GM13977 (cell line): ENCODE results near the gene GDNF.
"Not testable (repeated sequence)": the region's sequence is repeated elsewhere in the genome, so short reads cannot be mapped to it uniquely, and the experiment has no call there.

Source experiments
- DNase-seq: peaks from one replicate; pipeline ENCODE4 v3.0.0; 2012; ENCODE audit warnings: low spot score
- CTCF ChIP-seq: IDR thresholded peaks from 2 replicates; pipeline ENCODE4 v1.5.1; 2012; ENCODE audit warnings: mild to moderate bottlenecking, control low read depth; ENCODE audit not compliant: insufficient read depth; ENCODE audit errors: extremely low read depth, missing control alignments
- in situ Hi-C: fragments of 300-500 bp; cut with MboI; formaldehyde crosslinking; loops from one replicate; pipeline ENCODE4 v1.12.0; 2022; ENCODE audit warnings: low sequenced_read_pairs, low pct_unique_long_range_greater_than_20kb, mixed read lengths, inconsistent platforms; ENCODE audit not compliant: unreplicated experiment

The GDNF gene

GRCh38 chr5:37806476-37806875 lies 33.4 kb downstream of the GDNF start:
- in situ Hi-C loops = no loop called here

GRCh38 chr5:37806016-37806415 lies 33.8 kb downstream of the GDNF start:
- TF ChIP-seq CTCF = no peak
- no peak for DNase-seq
- in situ Hi-C loops = no loop called here

More at GRCh38 chr5:37806476-37806875, 33.4 kb downstream of the GDNF start:
- no peak for DNase-seq
- TF ChIP-seq CTCF = no peak

GRCh38 chr5:37804401-37804800 lies 35.4 kb downstream of the GDNF start:
- TF ChIP-seq CTCF = no peak
- in situ Hi-C loops = no loop called here
- DNase-seq = no peak

GRCh38 chr5:37803487-37803886 lies 36.4 kb downstream of the GDNF start:
- no peak for DNase-seq
- in situ Hi-C loops = no loop called here
- TF ChIP-seq CTCF = no peak

- no peak for DNase-seq
- in situ Hi-C loops = no loop called here
- no peak for TF ChIP-seq CTCF
Measured at GRCh38 chr5:37801521-37801920, 38.3 kb downstream of the GDNF start.

GRCh38 chr5:37799865-37800421 lies 39.9 kb downstream of the GDNF start:
- in situ Hi-C loops = no loop called here
- no peak for DNase-seq
- TF ChIP-seq CTCF = no peak

GRCh38 chr5:37796435-37796834 lies 43.4 kb downstream of the GDNF start:
- DNase-seq, in situ Hi-C loops: not testable (repeated sequence)

GRCh38 chr5:37795292-37795691 lies 44.5 kb downstream of the GDNF start:
- DNase-seq, in situ Hi-C loops: not testable (repeated sequence)
